Gastrocnemius medialis (tissue), 4 donors: ENCODE results near the gene RIC8B. TPM values are rescaled to one million over a fixed set of nuclear protein-coding genes. Genes with fewer than 3 reads are reported as not detected.

ENCODE experiments used
- ATAC-seq, 2 donors: fragments of 150-250 bp; one replicate each; pipeline ENCODE4 v1.9.1; 2016
- DNase-seq, 2 donors: peaks; one replicate each; pipeline ENCODE4 v3.0.0-alpha.2; 2019
- H3K27ac ChIP-seq, 4 donors: fragments of 200-600 bp; sonication (generic); 1 replicate in 1 of 4; 2 replicates in 3 of 4; pipeline ENCODE4 v1.5.1; 2016 to 2018; ENCODE audit warnings: mild to moderate bottlenecking in 2 of 4, moderate library complexity in 1 of 4
- H3K27me3 ChIP-seq, 3 donors: fragments of 200-600 bp; sonication (generic) in 2 of 3; 1 replicate in 1 of 3; 2 replicates in 2 of 3; pipeline versions ENCODE4 v1.5.1 to v1.6.0; 2016 to 2019; ENCODE audit warnings: mild to moderate bottlenecking in 1 of 3, moderate library complexity in 1 of 3
- H3K36me3 ChIP-seq, 2 donors: fragments of 200-600 bp; sonication (generic) in 1 of 2; one replicate each; pipeline ENCODE4 v1.5.1; 2017 to 2018
- H3K4me1 ChIP-seq, 2 donors: fragments of 200-600 bp; sonication (generic) in 1 of 2; one replicate each; pipeline ENCODE4 v1.5.1; 2016 to 2017; ENCODE audit warnings: mild to moderate bottlenecking in 2 of 2
- H3K4me3 ChIP-seq, 4 donors: fragments of 200-600 bp; sonication (generic) in 3 of 4; 1 replicate in 1 of 4; 2 replicates in 3 of 4; pipeline ENCODE4 v1.5.1; 2016 to 2019; ENCODE audit warnings: mild to moderate bottlenecking in 2 of 4
- H3K9me3 ChIP-seq, 3 donors: fragments of 200-600 bp; sonication (generic) in 2 of 3; 1 replicate in 1 of 3; 2 replicates in 2 of 3; pipeline ENCODE4 v1.5.1; 2016 to 2019
- POLR2A ChIP-seq, 2 donors: fragments of 450-650 bp; IDR thresholded peaks; one replicate each; pipeline ENCODE4 v1.6.1; 2017; ENCODE audit warnings: antibody characterized with exemption in 2 of 2, mild to moderate bottlenecking in 2 of 2, moderate library complexity in 2 of 2
- in situ Hi-C, 4 donors: fragments of 200-750 bp; cut with MboI; loops; one replicate each; pipeline versions ENCODE4 v1.15.0 to v1.8.0; 2017; ENCODE audit warnings: low sequenced_read_pairs in 4 of 4
- intact Hi-C: fragments of 100-400 bp; cut with DNase I; formaldehyde crosslinking; loops from one replicate; pipeline ENCODE4 v1.15.1; 2023; ENCODE audit warnings: low total_unique reads
- total RNA-seq, 4 donors: library from RNA; depleted of rRNA; stranded (reverse); fragments of >200 nt; gene quantifications; one replicate each; pipeline versions ENCODE4 v1.1.0 to v1.2.3, GENCODE V29; 2016
- TF ChIP-seq, protein P1 (sequence below), 5 experiments: fragments of 450-650 bp in 3 of 5; fragments of 200-600 bp in 2 of 5; sonication (generic) in 2 of 5; IDR thresholded peaks in 4 of 5; conservative IDR thresholded peaks in 1 of 5; 1 replicate in 4 of 5; 2 replicates in 1 of 5; pipeline ENCODE4 v1.5.1; 2016 to 2019; ENCODE audit warnings: antibody characterized with exemption in 5 of 5, mild to moderate bottlenecking in 3 of 5, moderate library complexity in 3 of 5

The RIC8B gene
- total RNA-seq, 4 donors from 2014 or later = 6.1 to 16.0 (median 10.0) TPM

DNA sequence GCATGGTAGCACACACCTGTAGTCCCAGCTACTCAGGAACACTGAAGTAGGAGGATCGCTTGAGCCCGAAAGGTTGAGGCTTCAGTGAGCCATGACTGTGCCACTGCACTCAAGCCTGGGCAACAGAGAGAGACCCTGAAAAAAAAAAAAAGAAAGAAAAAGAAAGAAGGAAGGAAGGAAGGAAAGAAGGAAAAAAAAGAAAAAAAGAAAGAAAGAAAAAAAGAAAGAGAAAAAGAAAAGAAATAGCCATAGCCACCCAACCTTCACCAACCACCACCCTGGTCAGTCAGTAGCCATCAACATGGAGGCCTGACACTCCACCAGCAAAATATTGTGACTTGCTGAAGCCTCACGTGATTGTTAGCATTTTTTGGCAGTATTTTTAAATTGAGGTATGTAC is 159.8 kb downstream of the RIC8B start:
- Histone ChIP-seq H3K27me3 (no peaks in the 10 kb centered on the region), H3K27ac (no peak overlapping the region), H3K4me3 (no peak overlapping the region), H3K9me3 (no peaks in the 10 kb centered on the region), H3K36me3 (no peaks in the 10 kb centered on the region), H3K4me1 (no peaks in the 10 kb centered on the region)
- in situ Hi-C loops = no loop called here
- intact Hi-C loops = no loop called here
- TF ChIP-seq, protein P1, sequence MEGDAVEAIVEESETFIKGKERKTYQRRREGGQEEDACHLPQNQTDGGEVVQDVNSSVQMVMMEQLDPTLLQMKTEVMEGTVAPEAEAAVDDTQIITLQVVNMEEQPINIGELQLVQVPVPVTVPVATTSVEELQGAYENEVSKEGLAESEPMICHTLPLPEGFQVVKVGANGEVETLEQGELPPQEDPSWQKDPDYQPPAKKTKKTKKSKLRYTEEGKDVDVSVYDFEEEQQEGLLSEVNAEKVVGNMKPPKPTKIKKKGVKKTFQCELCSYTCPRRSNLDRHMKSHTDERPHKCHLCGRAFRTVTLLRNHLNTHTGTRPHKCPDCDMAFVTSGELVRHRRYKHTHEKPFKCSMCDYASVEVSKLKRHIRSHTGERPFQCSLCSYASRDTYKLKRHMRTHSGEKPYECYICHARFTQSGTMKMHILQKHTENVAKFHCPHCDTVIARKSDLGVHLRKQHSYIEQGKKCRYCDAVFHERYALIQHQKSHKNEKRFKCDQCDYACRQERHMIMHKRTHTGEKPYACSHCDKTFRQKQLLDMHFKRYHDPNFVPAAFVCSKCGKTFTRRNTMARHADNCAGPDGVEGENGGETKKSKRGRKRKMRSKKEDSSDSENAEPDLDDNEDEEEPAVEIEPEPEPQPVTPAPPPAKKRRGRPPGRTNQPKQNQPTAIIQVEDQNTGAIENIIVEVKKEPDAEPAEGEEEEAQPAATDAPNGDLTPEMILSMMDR (IDR thresholded peaks at IDR 0.05 in 4 of 5, conservative IDR thresholded peaks at IDR 0.05 in 1 of 5) = no peak
- TF ChIP-seq POLR2A (IDR thresholded peaks at IDR 0.05) = no peak
- ATAC-seq (no peak), DNase-seq (no peak)

Other genes starting within 250 kb of the RIC8B start
- gene RFX4, start 191.7 kb upstream of the RIC8B start, total RNA-seq = not detected
- 10 to 100 TPM in 3 of 4 donors, 1 to 10 TPM in 1; 8.9 to 26.7 (median 15.9) TPM for gene TMEM263, start 181.2 kb downstream of the RIC8B start, total RNA-seq
- 10 to 100 TPM in 3 of 4 donors, 1 to 10 TPM in 1; 5.0 to 24.6 (median 13.7) TPM for gene MTERF2, start 212.5 kb downstream of the RIC8B start, total RNA-seq